Purkinje cell (primary cell): ENCODE data around the gene PTN. TPM values are rescaled to one million over a fixed set of nuclear protein-coding genes. Genes with fewer than 3 reads are reported as not detected.

ENCODE experiments used
- polyA plus RNA-seq: library from polyadenylated mRNA; unstranded; fragments of >200 nt; fragmentation: Nextera tagmentation; gene quantifications from 2 replicates; pipeline ENCODE4 v1.2.1, GENCODE V29; 2014

Gene PTN
- 186 and 204 TPM in 2 replicates for polyA plus RNA-seq

GRCh38 chr7:137343281-137343841, at the start of gene PTN:
PTN (minus strand) TSS chr7:137343733; CDS start chr7:137254973, 88,760 bp downstream.

